Measurements from ENCODE around the gene INSC.

- TF ChIP-seq CTCF (IDR thresholded peaks at IDR 0.05; ENCODE audit: low read length) = no peak
- TF ChIP-seq EZH2 (IDR thresholded peaks at IDR 0.05; ENCODE audit: borderline replicate concordance, low read length) = no peak
Observed at GRCh38 chr11:15204711-15205110, 90.0 kb downstream of the INSC start.

All from OCI-LY1 (cell line).